ENCODE measurements around the gene PEX5. TPM values are rescaled to one million over a fixed set of nuclear protein-coding genes. Genes with fewer than 3 reads are reported as not detected.

The PEX5 gene
- total and polyA plus RNA-seq, 2 experiments from 2014 or later: 7.5 to 72.0 TPM

DNA sequence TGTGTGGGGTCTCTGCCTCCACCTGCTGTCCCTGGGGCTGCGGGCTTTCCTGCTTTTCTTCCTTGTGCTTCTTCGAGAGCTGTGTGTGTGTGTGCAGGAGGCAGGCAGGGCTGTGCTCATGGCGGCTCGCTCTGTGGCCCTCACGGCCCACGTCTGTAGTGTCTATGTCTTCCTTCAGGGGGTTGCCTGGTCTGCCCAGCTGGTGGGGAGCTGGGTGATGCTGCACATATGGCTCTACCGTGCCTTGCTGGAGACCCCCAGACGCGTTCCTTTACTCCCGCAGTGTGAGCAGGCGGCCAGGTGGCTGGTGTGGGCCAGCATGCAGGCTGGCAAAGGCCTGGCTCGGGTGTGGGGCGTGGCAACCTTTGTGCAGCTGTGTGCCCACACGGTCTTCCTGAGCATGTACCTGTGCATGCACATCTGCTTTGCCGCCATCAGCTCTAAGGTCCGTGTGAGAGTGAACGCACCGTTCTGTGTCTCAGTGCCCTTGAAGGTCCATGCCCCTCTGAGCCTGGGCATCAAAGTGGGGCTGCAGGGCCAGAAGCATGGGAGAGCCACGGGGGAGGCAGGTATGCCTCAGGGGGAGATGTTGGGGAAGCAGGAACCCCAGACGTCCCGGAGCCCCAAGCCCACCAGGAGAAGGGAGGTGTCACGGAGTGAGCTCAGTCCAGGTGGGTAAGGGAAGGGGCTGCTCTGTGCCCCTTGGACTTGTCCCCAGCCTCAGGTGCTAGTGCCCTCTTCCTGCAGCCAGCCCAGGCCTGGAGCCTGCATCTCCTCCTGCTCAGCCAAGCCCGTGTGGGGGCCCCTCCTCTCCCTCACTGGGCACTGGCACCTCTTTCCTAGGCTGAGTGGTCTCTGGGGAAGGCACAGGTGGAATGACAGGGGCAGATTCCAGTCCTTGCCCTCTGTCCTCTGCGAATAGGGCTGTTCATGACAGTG, 33.0 kb upstream of the PEX5 start:
- no peak for TF ChIP-seq EZH2 (IDR thresholded peaks at IDR 0.05; ENCODE audit: low read depth, unreplicated experiment)
- no peak for TF ChIP-seq CREB1 (CRISPR knock-in tag; IDR thresholded peaks at IDR 0.05; ENCODE audit: low read depth)
- TF ChIP-seq EZH2phosphoT487 (IDR thresholded peaks at IDR 0.05; ENCODE audit: unreplicated experiment): no peak
- TF ChIP-seq, protein P1, sequence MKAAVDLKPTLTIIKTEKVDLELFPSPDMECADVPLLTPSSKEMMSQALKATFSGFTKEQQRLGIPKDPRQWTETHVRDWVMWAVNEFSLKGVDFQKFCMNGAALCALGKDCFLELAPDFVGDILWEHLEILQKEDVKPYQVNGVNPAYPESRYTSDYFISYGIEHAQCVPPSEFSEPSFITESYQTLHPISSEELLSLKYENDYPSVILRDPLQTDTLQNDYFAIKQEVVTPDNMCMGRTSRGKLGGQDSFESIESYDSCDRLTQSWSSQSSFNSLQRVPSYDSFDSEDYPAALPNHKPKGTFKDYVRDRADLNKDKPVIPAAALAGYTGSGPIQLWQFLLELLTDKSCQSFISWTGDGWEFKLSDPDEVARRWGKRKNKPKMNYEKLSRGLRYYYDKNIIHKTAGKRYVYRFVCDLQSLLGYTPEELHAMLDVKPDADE (IDR thresholded peaks at IDR 0.05): no peak
- no peak for TF ChIP-seq ZNF331 (CRISPR knock-in tag; IDR thresholded peaks at IDR 0.05; ENCODE audit: low read depth)
- no peak for TF ChIP-seq CTCF (conservative IDR thresholded peaks at IDR 0.05; ENCODE audit: low read depth in 2 of 2)
- TF ChIP-seq STAT1 (IDR thresholded peaks at IDR 0.05; ENCODE audit: unreplicated experiment): no peak
- no peak for TF ChIP-seq ZNF462 (CRISPR knock-in tag; IDR thresholded peaks at IDR 0.05)
- no peak for TF ChIP-seq POLR2AphosphoS5 (IDR thresholded peaks at IDR 0.05; ENCODE audit: low read depth)
- TF ChIP-seq, protein P2, sequence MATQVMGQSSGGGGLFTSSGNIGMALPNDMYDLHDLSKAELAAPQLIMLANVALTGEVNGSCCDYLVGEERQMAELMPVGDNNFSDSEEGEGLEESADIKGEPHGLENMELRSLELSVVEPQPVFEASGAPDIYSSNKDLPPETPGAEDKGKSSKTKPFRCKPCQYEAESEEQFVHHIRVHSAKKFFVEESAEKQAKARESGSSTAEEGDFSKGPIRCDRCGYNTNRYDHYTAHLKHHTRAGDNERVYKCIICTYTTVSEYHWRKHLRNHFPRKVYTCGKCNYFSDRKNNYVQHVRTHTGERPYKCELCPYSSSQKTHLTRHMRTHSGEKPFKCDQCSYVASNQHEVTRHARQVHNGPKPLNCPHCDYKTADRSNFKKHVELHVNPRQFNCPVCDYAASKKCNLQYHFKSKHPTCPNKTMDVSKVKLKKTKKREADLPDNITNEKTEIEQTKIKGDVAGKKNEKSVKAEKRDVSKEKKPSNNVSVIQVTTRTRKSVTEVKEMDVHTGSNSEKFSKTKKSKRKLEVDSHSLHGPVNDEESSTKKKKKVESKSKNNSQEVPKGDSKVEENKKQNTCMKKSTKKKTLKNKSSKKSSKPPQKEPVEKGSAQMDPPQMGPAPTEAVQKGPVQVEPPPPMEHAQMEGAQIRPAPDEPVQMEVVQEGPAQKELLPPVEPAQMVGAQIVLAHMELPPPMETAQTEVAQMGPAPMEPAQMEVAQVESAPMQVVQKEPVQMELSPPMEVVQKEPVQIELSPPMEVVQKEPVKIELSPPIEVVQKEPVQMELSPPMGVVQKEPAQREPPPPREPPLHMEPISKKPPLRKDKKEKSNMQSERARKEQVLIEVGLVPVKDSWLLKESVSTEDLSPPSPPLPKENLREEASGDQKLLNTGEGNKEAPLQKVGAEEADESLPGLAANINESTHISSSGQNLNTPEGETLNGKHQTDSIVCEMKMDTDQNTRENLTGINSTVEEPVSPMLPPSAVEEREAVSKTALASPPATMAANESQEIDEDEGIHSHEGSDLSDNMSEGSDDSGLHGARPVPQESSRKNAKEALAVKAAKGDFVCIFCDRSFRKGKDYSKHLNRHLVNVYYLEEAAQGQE (IDR thresholded peaks at IDR 0.05; ENCODE audit: unreplicated experiment): no peak
- TF ChIP-seq NANOG (IDR thresholded peaks at IDR 0.05; ENCODE audit: borderline replicate concordance): no peak
- TF ChIP-seq JUNB (IDR thresholded peaks at IDR 0.05; ENCODE audit: unreplicated experiment): no peak

More for the DNA sequence above, 33.0 kb upstream of the PEX5 start:
- no peaks in the 10 kb centered on the region for H3K79me2 ChIP-seq (replicated peaks; ENCODE audit: insufficient read depth)
- DNase-seq (ENCODE audit: low spot score): no peak
- H3K4me1 Mint-ChIP-seq: no peaks in the 10 kb centered on the region
- H3K4me2 ChIP-seq: no peak overlapping the region
- no peaks in the 10 kb centered on the region for H3K9me3 Mint-ChIP-seq
- H3F3A ChIP-seq (replicated peaks; ENCODE audit: low read depth): no peaks in the 10 kb centered on the region
- H3K36me3 Mint-ChIP-seq (ENCODE audit: low read depth): no peaks in the 10 kb centered on the region; the same call in 2 of the 3 replicates
- peak overlapping the region; percentile 55; the same call in 1 of the 2 replicates for H3K27ac Mint-ChIP-seq
- H3K27me3 ChIP-seq (ENCODE audit: insufficient read depth): no peaks in the 10 kb centered on the region
- H2AFZ ChIP-seq: no peak overlapping the region
- no peak overlapping the region for H3K4me3 Mint-ChIP-seq
- ATAC-seq: no peak
- no peak overlapping the region for H3K4me3 ChIP-seq
- no peaks in the 10 kb centered on the region for H3K9me2 ChIP-seq (ENCODE audit: insufficient read depth)
- peaks cover 2% of the 10 kb centered on the region for H3K27me3 Mint-ChIP-seq (ENCODE audit: insufficient read depth, low read depth, poor library complexity)
- H4K20me1 ChIP-seq (replicated peaks; ENCODE audit: insufficient read depth): no peaks in the 10 kb centered on the region
- no peaks in the 10 kb centered on the region for H3K4me1 ChIP-seq (ENCODE audit: insufficient read depth)
- no peak overlapping the region for H3K27ac ChIP-seq (ENCODE audit: low read depth)
- no peaks in the 10 kb centered on the region for H3K36me3 ChIP-seq (ENCODE audit: insufficient read depth)
